ENCODE measurements around the gene VPS45. TPM values are rescaled to one million over a fixed set of nuclear protein-coding genes. Genes with fewer than 3 reads are reported as not detected.
"Not testable (repeated sequence)": the region's sequence is repeated elsewhere in the genome, so short reads cannot be mapped to it uniquely, and the experiment has no call there.

Gene VPS45
- total RNA-seq, 2 experiments from 2014 or later: 36.1 to 40.0 TPM

GRCh38 chr1:150053926-150054325 lies 13.7 kb upstream of the VPS45 start:
- ATAC-seq: no peak
- peaks cover 11% of the 10 kb centered on the region for H3K27me3 Mint-ChIP-seq (ENCODE audit: low read depth)
- POLR2A ChIA-PET: interaction anchor here (1.7 to 2.2 kb wide), 2 partner anchors 10 to 166 kb away, joined by 3 to 11 read pairs; a partner anchor contains a TSS
- no peak for DNase-seq
- no peaks in the 10 kb centered on the region for H3K36me3 Mint-ChIP-seq (ENCODE audit: low read depth)
- H3K27ac Mint-ChIP-seq: no peak overlapping the region
- CTCF ChIA-PET: interaction anchor here (0.7 to 1.2 kb wide), 3 partner anchors 11 to 165 kb away, joined by 3 to 5 read pairs (median 4); no protein-coding TSS in a partner anchor
- peaks cover 6% of the 10 kb centered on the region for H3K4me1 Mint-ChIP-seq (ENCODE audit: low read depth)
- no peaks in the 10 kb centered on the region for H3K9me3 Mint-ChIP-seq (ENCODE audit: insufficient read depth)
- no peak overlapping the region for H3K4me3 Mint-ChIP-seq

- POLR2A ChIA-PET; H3K36me3 Mint-ChIP-seq (ENCODE audit: low read depth); H3K4me1 Mint-ChIP-seq (ENCODE audit: low read depth); DNase-seq; H3K9me3 Mint-ChIP-seq (ENCODE audit: insufficient read depth); H3K4me3 Mint-ChIP-seq; H3K27ac Mint-ChIP-seq; ATAC-seq: not testable (repeated sequence)
- peaks cover 11% of the 10 kb centered on the region for H3K27me3 Mint-ChIP-seq (ENCODE audit: low read depth)
- CTCF ChIA-PET: interaction anchor here (0.7 to 2.7 kb wide), 3 partner anchors 94 to 143 kb away, joined by 3 to 12 read pairs (median 3); no protein-coding TSS in a partner anchor
Observed at GRCh38 chr1:150055507-150055906, 12.1 kb upstream of the VPS45 start.

- H3K27me3 Mint-ChIP-seq (ENCODE audit: low read depth): peaks cover 11% of the 10 kb centered on the region
- POLR2A ChIA-PET: no interaction called here
- H3K4me1 Mint-ChIP-seq (ENCODE audit: low read depth): peaks cover 3% of the 10 kb centered on the region
- ATAC-seq (no peak), DNase-seq (no peak)
- H3K27ac Mint-ChIP-seq: no peak overlapping the region
- H3K4me3 Mint-ChIP-seq: no peak overlapping the region
- CTCF ChIA-PET: interaction anchor here (0.7 to 2.7 kb wide), 2 partner anchors 94 to 113 kb away, joined by 3 to 12 read pairs; no protein-coding TSS in a partner anchor
- no peaks in the 10 kb centered on the region for H3K9me3 Mint-ChIP-seq (ENCODE audit: insufficient read depth)
- no peaks in the 10 kb centered on the region for H3K36me3 Mint-ChIP-seq (ENCODE audit: low read depth)
Observed at GRCh38 chr1:150056407-150056806, 11.2 kb upstream of the VPS45 start.

- Mint-ChIP-seq H3K36me3 (ENCODE audit: low read depth) (no peaks in the 10 kb centered on the region), H3K27me3 (ENCODE audit: low read depth) (peaks cover 4% of the 10 kb centered on the region), H3K27ac (no peak overlapping the region), H3K4me1 (ENCODE audit: low read depth) (peaks cover 2% of the 10 kb centered on the region), H3K4me3 (no peak overlapping the region), H3K9me3 (ENCODE audit: insufficient read depth) (no peaks in the 10 kb centered on the region)
- ChIA-PET POLR2A (no interaction called here), CTCF (interaction anchor here (1.2 kb wide), 1 partner anchor 127 kb away, joined by 5 read pairs; no protein-coding TSS in a partner anchor)
- no peak for DNase-seq
- no peak for ATAC-seq
Observed at GRCh38 chr1:150060260-150060659, 7.3 kb upstream of the VPS45 start.

- H3K4me1 Mint-ChIP-seq (ENCODE audit: low read depth): peaks cover 11% of the 10 kb centered on the region
- DNase-seq (no peak), ATAC-seq (no peak)
- no peaks in the 10 kb centered on the region for H3K36me3 Mint-ChIP-seq (ENCODE audit: low read depth)
- CTCF ChIA-PET: interaction anchor here (0.6 kb wide), 1 partner anchor 125 kb away, joined by 3 read pairs; no protein-coding TSS in a partner anchor
- no peak overlapping the region for H3K27ac Mint-ChIP-seq
- H3K4me3 Mint-ChIP-seq: no peak overlapping the region
- H3K27me3 Mint-ChIP-seq (ENCODE audit: low read depth): no peaks in the 10 kb centered on the region
- POLR2A ChIA-PET: no interaction called here
- H3K9me3 Mint-ChIP-seq (ENCODE audit: insufficient read depth): no peaks in the 10 kb centered on the region
Observed at GRCh38 chr1:150061632-150062101, 5.9 kb upstream of the VPS45 start.

GRCh38 chr1:150062113-150062512 lies 5.5 kb upstream of the VPS45 start:
- Mint-ChIP-seq H3K27me3 (ENCODE audit: low read depth) (no peaks in the 10 kb centered on the region), H3K4me3 (no peak overlapping the region), H3K9me3 (ENCODE audit: insufficient read depth) (no peaks in the 10 kb centered on the region), H3K4me1 (ENCODE audit: low read depth) (peaks cover 12% of the 10 kb centered on the region), H3K36me3 (ENCODE audit: low read depth) (no peaks in the 10 kb centered on the region), H3K27ac (no peak overlapping the region)
- CTCF ChIA-PET: interaction anchor here (0.6 to 2.5 kb wide), 2 partner anchors 125 kb away, joined by 3 to 14 read pairs; no protein-coding TSS in a partner anchor
- DNase-seq (no peak), ATAC-seq (no peak)
- POLR2A ChIA-PET: no interaction called here

GRCh38 chr1:150065184-150065871 lies 2.2 kb upstream of the VPS45 start:
- Mint-ChIP-seq H3K9me3 (ENCODE audit: insufficient read depth) (no peaks in the 10 kb centered on the region), H3K36me3 (ENCODE audit: low read depth) (peaks cover 18% of the 10 kb centered on the region), H3K27ac (no peak overlapping the region), H3K4me3 (peak overlapping the region; percentile 30), H3K4me1 (ENCODE audit: low read depth) (peaks cover 38% of the 10 kb centered on the region), H3K27me3 (ENCODE audit: low read depth) (no peaks in the 10 kb centered on the region)
- no peak for DNase-seq
- ATAC-seq: no peak
- ChIA-PET CTCF (interaction anchor here (1.4 to 2.7 kb wide), 5 partner anchors 11 to 122 kb away, joined by 4 to 12 read pairs (median 6); no protein-coding TSS in a partner anchor), POLR2A (interaction anchor here (0.6 to 2.7 kb wide), 3 partner anchors 55 to 487 kb away, joined by 3 to 21 read pairs (median 3); partner anchors contain the start of gene OTUD7B)

GRCh38 chr1:150066328-150066727 lies 1.2 kb upstream of the VPS45 start:
- ATAC-seq (no peak), DNase-seq (no peak)
- Mint-ChIP-seq H3K27me3 (ENCODE audit: low read depth) (no peaks in the 10 kb centered on the region), H3K4me3 (peak overlapping the region; percentile 95), H3K9me3 (ENCODE audit: insufficient read depth) (no peaks in the 10 kb centered on the region), H3K36me3 (ENCODE audit: low read depth) (peaks cover 20% of the 10 kb centered on the region), H3K27ac (peak overlapping the region; percentile 91), H3K4me1 (ENCODE audit: low read depth) (peaks cover 38% of the 10 kb centered on the region)
- POLR2A ChIA-PET: interaction anchor here (3.0 kb wide), 1 partner anchor 179 kb away, joined by 35 read pairs; a partner anchor contains a TSS
- CTCF ChIA-PET: interaction anchor here (1.1 to 2.6 kb wide), 3 partner anchors 95 to 121 kb away, joined by 4 to 12 read pairs (median 6); no protein-coding TSS in a partner anchor

GRCh38 chr1:150066838-150067183 lies 765 bp upstream of the VPS45 start:
- Mint-ChIP-seq H3K4me1 (ENCODE audit: low read depth) (peaks cover 38% of the 10 kb centered on the region), H3K4me3 (peak overlapping the region; percentile 95), H3K9me3 (ENCODE audit: insufficient read depth) (no peaks in the 10 kb centered on the region), H3K27ac (peak overlapping the region; percentile 91), H3K27me3 (ENCODE audit: low read depth) (no peaks in the 10 kb centered on the region), H3K36me3 (ENCODE audit: low read depth) (peaks cover 20% of the 10 kb centered on the region)
- DNase-seq: peak; percentile 50
- POLR2A ChIA-PET: interaction anchor here (3.0 kb wide), 1 partner anchor 180 kb away, joined by 35 read pairs; a partner anchor contains a TSS
- CTCF ChIA-PET: interaction anchor here (1.1 to 2.6 kb wide), 5 partner anchors 95 to 120 kb away, joined by 3 to 12 read pairs (median 6); no protein-coding TSS in a partner anchor
- peak; percentile 49 for ATAC-seq

- Mint-ChIP-seq H3K4me1 (ENCODE audit: low read depth) (peaks cover 42% of the 10 kb centered on the region), H3K27me3 (ENCODE audit: low read depth) (no peaks in the 10 kb centered on the region), H3K4me3 (peak overlapping the region; percentile 95), H3K9me3 (ENCODE audit: insufficient read depth) (no peaks in the 10 kb centered on the region), H3K36me3 (ENCODE audit: low read depth) (peaks cover 27% of the 10 kb centered on the region), H3K27ac (peak overlapping the region; percentile 91)
- DNase-seq (no peak), ATAC-seq (no peak)
- POLR2A ChIA-PET: interaction anchor here (0.7 to 3.0 kb wide), 10 partner anchors 24 to 181 kb away, joined by 3 to 35 read pairs (median 3); partner anchors contain the start of gene BOLA1
- CTCF ChIA-PET: interaction anchor here (0.6 to 3.1 kb wide), 17 partner anchors 10 to 180 kb away, joined by 3 to 24 read pairs (median 4); partner anchors contain the start of gene PLEKHO1
Observed at GRCh38 chr1:150068109-150068435, 496 bp downstream of the VPS45 start.

GRCh38 chr1:150069923-150070322 lies 2.3 kb downstream of the VPS45 start:
- no peak for ATAC-seq
- no peaks in the 10 kb centered on the region for H3K9me3 Mint-ChIP-seq (ENCODE audit: insufficient read depth)
- H3K4me3 Mint-ChIP-seq: no peak overlapping the region

More at GRCh38 chr1:150069923-150070322, 2.3 kb downstream of the VPS45 start:
- ChIA-PET POLR2A (no interaction called here), CTCF (interaction anchor here (0.7 to 3.1 kb wide), 4 partner anchors 90 to 117 kb away, joined by 3 to 24 read pairs (median 6); no protein-coding TSS in a partner anchor)
- Mint-ChIP-seq H3K4me1 (ENCODE audit: low read depth) (peaks cover 49% of the 10 kb centered on the region), H3K27ac (no peak overlapping the region), H3K27me3 (ENCODE audit: low read depth) (no peaks in the 10 kb centered on the region), H3K36me3 (ENCODE audit: low read depth) (peaks cover 39% of the 10 kb centered on the region)
- no peak for DNase-seq
